Peyer's patch (tissue), 4 donors: Measurements from ENCODE around the gene SRPRB.

Experiments
- POLR2A ChIP-seq, 2 donors: fragments of 450-650 bp; IDR thresholded peaks; one replicate each; pipeline ENCODE4 v1.5.1; 2017; ENCODE audit warnings: antibody characterized with exemption in 2 of 2, mild to moderate bottlenecking in 2 of 2, moderate library complexity in 2 of 2
- TF ChIP-seq, protein P1 (sequence below), 6 experiments: fragments of 450-650 bp in 4 of 6; fragments of 200-600 bp in 2 of 6; sonication (generic) in 1 of 6; IDR thresholded peaks; one replicate each; pipeline ENCODE4 v1.5.1; 2017 to 2019; ENCODE audit warnings: antibody characterized with exemption in 6 of 6, mild to moderate bottlenecking in 3 of 6, moderate library complexity in 1 of 6

DNA sequence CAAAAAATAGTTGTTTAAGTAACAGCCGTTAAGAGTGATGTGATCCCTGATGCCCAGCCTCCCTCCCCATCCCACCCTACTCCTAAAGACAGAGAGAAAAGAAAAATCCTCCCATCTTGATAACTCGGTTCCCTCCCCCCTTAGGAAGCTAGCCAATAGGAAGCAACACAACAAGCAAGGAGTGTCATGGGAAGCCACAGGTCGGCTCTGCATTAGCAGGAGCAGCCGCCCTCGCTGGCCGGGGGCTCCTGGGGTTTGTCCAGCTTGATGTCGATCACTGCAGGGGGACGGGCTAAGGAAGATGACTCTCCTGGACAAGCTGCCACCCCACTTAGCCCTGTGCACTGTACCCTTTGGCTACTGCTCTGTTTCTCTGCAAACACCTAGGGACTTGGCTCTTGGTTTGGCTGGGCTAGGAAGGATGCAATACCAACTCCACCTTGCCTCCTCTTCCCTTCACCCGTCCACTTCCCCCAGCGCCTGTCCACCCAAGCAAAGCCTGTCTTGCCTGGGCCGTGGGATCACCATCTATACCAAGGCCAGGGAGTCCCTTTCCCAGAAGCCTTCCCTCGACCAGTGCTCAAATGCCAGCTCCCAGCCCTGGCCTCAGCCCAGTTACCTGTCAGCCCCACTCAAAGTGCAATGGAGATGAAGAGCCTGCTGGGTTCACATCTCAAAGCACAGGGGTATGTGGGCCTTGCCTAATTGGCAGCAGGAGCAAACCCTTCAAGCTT lies 23.1 kb downstream of the SRPRB start:
- TF ChIP-seq, protein P1, sequence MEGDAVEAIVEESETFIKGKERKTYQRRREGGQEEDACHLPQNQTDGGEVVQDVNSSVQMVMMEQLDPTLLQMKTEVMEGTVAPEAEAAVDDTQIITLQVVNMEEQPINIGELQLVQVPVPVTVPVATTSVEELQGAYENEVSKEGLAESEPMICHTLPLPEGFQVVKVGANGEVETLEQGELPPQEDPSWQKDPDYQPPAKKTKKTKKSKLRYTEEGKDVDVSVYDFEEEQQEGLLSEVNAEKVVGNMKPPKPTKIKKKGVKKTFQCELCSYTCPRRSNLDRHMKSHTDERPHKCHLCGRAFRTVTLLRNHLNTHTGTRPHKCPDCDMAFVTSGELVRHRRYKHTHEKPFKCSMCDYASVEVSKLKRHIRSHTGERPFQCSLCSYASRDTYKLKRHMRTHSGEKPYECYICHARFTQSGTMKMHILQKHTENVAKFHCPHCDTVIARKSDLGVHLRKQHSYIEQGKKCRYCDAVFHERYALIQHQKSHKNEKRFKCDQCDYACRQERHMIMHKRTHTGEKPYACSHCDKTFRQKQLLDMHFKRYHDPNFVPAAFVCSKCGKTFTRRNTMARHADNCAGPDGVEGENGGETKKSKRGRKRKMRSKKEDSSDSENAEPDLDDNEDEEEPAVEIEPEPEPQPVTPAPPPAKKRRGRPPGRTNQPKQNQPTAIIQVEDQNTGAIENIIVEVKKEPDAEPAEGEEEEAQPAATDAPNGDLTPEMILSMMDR (IDR thresholded peaks at IDR 0.05) = no peak
- TF ChIP-seq POLR2A (IDR thresholded peaks at IDR 0.05) = no peak
